Kidney (tissue), 14 donors: Measurements from ENCODE around the gene ARFIP1. TPM values are rescaled to one million over a fixed set of nuclear protein-coding genes. Genes with fewer than 3 reads are reported as not detected.

ENCODE experiments used
- DNase-seq, 5 donors: peaks; one replicate each; pipeline ENCODE4 v3.0.0-alpha.2; 2013 to 2020
- FAIRE-seq: peaks from 2 replicates; lab custom pipeline; 2012; peaks lifted over from hg19 to GRCh38; lab: Jason Lieb, UNC
- H3K27ac ChIP-seq, 2 donors: one replicate each; pipeline ENCODE4 v1.7.0; 2013; ENCODE audit warnings: low read depth in 2 of 2, low read length in 2 of 2, inconsistent platforms in 1 of 2
- H3K27me3 ChIP-seq: one replicate; pipeline ENCODE4 v1.7.1; 2013; ENCODE audit warnings: low read length, inconsistent platforms; ENCODE audit not compliant: control insufficient read depth, insufficient read depth
- H3K36me3 ChIP-seq, 3 donors: one replicate each; pipeline versions ENCODE4 v1.7.0 to v1.7.1; 2013; ENCODE audit warnings: low read length in 3 of 3, control low read depth in 1 of 3, inconsistent platforms in 1 of 3; ENCODE audit not compliant: insufficient read depth in 3 of 3, control insufficient read depth in 2 of 3
- H3K4me1 ChIP-seq, 3 donors: one replicate each; pipeline versions ENCODE4 v1.7.0 to v1.7.1; 2013; ENCODE audit warnings: low read length in 3 of 3, inconsistent platforms in 1 of 3, low read depth in 1 of 3; ENCODE audit not compliant: control insufficient read depth in 2 of 3, insufficient read depth in 2 of 3
- H3K4me3 ChIP-seq, 3 donors: one replicate each; pipeline versions ENCODE4 v1.7.0 to v1.8.1; 2013; ENCODE audit warnings: low read length in 3 of 3, control low read depth in 1 of 3, inconsistent platforms in 1 of 3
- H3K9ac ChIP-seq, 3 donors: one replicate each; pipeline versions ENCODE4 v1.7.0 to v1.7.1; 2013; ENCODE audit warnings: low read length in 3 of 3, control low read depth in 1 of 3, inconsistent platforms in 1 of 3
- H3K9me3 ChIP-seq, 3 donors: one replicate each; pipeline versions ENCODE4 v1.7.0 to v1.7.1; 2013; ENCODE audit warnings: low read length in 3 of 3, control low read depth in 1 of 3, inconsistent platforms in 1 of 3; ENCODE audit not compliant: control insufficient read depth in 2 of 3, insufficient read depth in 1 of 3
- intact Hi-C: fragments of 100-400 bp; cut with DNase I; formaldehyde crosslinking; loops from one replicate; pipeline ENCODE4 v1.11.1; 2022
- polyA plus RNA-seq: library from polyadenylated mRNA; stranded (reverse); fragments of 350-450 nt; fragmentation: Illumina TruSeq; extraction: RNeasy Lipid Tissue Mini Kit (QIAGEN cat#74804); gene quantifications from one replicate; pipeline ENCODE4 v1.2.3, GENCODE V29; 2014; ENCODE audit warnings: low read depth, low replicate concordance; ENCODE audit not compliant: insufficient read depth
- total RNA-seq: library from RNA; stranded (reverse); fragmentation: NEBNext Ultra II Directional; extraction: Animal tissue kit (Norgen Biotek cat#: 25700); gene quantifications from one replicate; pipeline ENCODE4 v1.2.1, GENCODE V29; 2021
- TF ChIP-seq, protein P1 (sequence below): IDR thresholded peaks from 3 replicates; pipeline ENCODE4 v1.5.1; 2012; ENCODE audit warnings: mild to moderate bottlenecking, moderate library complexity, borderline replicate concordance; ENCODE audit not compliant: insufficient read depth; ENCODE audit errors: extremely low read depth
- donor health status: control.
- donor health status: control.
- donor health status: control.
- donor health status: control.
- donor health status: control.
- donor health status: DM: yes; HTN: yes; CAD: no.
- donor health status: Normal renal cell carcinoma (clear cell type).

ARFIP1 gene
- total and polyA plus RNA-seq, 2 donors from 2014 or later = 23.2 to 39.1 TPM

- Histone ChIP-seq H3K4me3 (no peak overlapping the region), H3K4me1 (no peaks in the 10 kb centered on the region), H3K36me3 (peaks cover 0 to 2% (median 0%) of the 10 kb centered on the region in 3 donors), H3K9me3 (peaks cover 0 to 10% (median 0%) of the 10 kb centered on the region in 3 donors), H3K9ac (no peak overlapping the region), H3K27ac (no peak overlapping the region), H3K27me3 (no peaks in the 10 kb centered on the region)
- FAIRE-seq (no peak), DNase-seq (peak in 1 of 5 donors; percentile 26)
- intact Hi-C loops = no loop called here
- TF ChIP-seq, protein P1, sequence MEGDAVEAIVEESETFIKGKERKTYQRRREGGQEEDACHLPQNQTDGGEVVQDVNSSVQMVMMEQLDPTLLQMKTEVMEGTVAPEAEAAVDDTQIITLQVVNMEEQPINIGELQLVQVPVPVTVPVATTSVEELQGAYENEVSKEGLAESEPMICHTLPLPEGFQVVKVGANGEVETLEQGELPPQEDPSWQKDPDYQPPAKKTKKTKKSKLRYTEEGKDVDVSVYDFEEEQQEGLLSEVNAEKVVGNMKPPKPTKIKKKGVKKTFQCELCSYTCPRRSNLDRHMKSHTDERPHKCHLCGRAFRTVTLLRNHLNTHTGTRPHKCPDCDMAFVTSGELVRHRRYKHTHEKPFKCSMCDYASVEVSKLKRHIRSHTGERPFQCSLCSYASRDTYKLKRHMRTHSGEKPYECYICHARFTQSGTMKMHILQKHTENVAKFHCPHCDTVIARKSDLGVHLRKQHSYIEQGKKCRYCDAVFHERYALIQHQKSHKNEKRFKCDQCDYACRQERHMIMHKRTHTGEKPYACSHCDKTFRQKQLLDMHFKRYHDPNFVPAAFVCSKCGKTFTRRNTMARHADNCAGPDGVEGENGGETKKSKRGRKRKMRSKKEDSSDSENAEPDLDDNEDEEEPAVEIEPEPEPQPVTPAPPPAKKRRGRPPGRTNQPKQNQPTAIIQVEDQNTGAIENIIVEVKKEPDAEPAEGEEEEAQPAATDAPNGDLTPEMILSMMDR = no peak
Observed at GRCh38 chr4:152819026-152819645, 39.4 kb downstream of the ARFIP1 start.

DNA sequence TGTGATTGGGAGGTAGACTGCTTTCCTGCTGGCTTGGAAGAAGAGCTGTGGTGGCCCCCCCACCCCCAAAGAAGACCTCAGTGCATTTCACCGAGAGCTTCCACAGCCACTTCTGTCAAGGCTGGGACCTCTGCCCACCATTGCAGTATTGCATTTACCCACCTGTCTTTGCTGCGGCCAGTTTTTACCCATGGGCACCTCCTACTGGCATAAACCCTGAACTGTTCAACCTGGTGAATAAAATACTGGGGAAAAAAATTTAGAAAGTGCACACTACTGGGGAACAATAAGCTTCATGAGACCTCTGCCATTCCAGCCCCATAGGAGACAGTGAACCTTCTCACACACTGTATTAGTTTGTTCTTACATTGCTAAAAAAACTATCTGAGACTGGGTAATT is 40.3 kb downstream of the ARFIP1 start:
- Histone ChIP-seq H3K9ac (no peak overlapping the region), H3K4me1 (no peaks in the 10 kb centered on the region), H3K36me3 (no peaks in the 10 kb centered on the region), H3K4me3 (no peak overlapping the region), H3K27ac (no peak overlapping the region), H3K27me3 (no peaks in the 10 kb centered on the region), H3K9me3 (peaks cover 0 to 7% (median 0%) of the 10 kb centered on the region in 3 donors)
- TF ChIP-seq, protein P1 = no peak
- DNase-seq (no peak), FAIRE-seq (no peak)
- intact Hi-C loops = no loop called here

GRCh38 chr4:152822323-152822722 is 42.6 kb downstream of the ARFIP1 start:
- H3K4me3 ChIP-seq = no peak overlapping the region
- peaks cover 0 to 1% (median 0%) of the 10 kb centered on the region in 3 donors for H3K9me3 ChIP-seq
- no peak overlapping the region for H3K9ac ChIP-seq
- H3K27ac ChIP-seq = no peak overlapping the region
- intact Hi-C loops = no loop called here
- H3K36me3 ChIP-seq = no peaks in the 10 kb centered on the region
- no peaks in the 10 kb centered on the region for H3K4me1 ChIP-seq
- H3K27me3 ChIP-seq = no peaks in the 10 kb centered on the region
- DNase-seq = no peak
- no peak for FAIRE-seq
- TF ChIP-seq, protein P1 = no peak
